DND-41 (cell line): ENCODE measurements around the gene PPP1R13L.

Experiments
- ATAC-seq: fragments of 200-7000 bp; cut with Tn5 transposase; 3 replicates; pipeline ENCODE4 v1.9.1; 2021; ENCODE audit warnings: low read depth; ENCODE audit not compliant: insufficient read depth
- DNase-seq: peaks from one replicate; pipeline ENCODE4 v3.0.0-alpha.2; 2020
- H2AFZ ChIP-seq: 2 replicates; pipeline ENCODE4 v1.6.0; 2012; ENCODE audit warnings: low read depth, low read length
- H3K27ac ChIP-seq: 2 replicates; pipeline ENCODE4 v1.5.1; 2012; ENCODE audit warnings: low read length, inconsistent platforms
- H3K27me3 ChIP-seq: fragments of 200-600 bp; sonication (generic); 2 replicates; pipeline ENCODE4 v1.6.0; 2012; ENCODE audit warnings: low read length, mild to moderate bottlenecking, inconsistent platforms; ENCODE audit not compliant: insufficient read depth, poor library complexity
- H3K36me3 ChIP-seq: 2 replicates; pipeline ENCODE4 v1.5.1; 2012; ENCODE audit warnings: low read length, inconsistent platforms; ENCODE audit not compliant: insufficient read depth
- H3K4me1 ChIP-seq: 2 replicates; pipeline ENCODE4 v1.5.1; 2012; ENCODE audit warnings: mild to moderate bottlenecking, low read length; ENCODE audit not compliant: insufficient read depth
- H3K4me2 ChIP-seq: 2 replicates; pipeline ENCODE4 v1.6.0; 2012; ENCODE audit warnings: mild to moderate bottlenecking, moderate library complexity, low read length, inconsistent platforms; ENCODE audit not compliant: insufficient read depth
- H3K4me3 ChIP-seq, 2 experiments: fragments of 200-600 bp in 1 of 2; shearing (Covaris generic) in 1 of 2; 2 replicates each; pipeline ENCODE4 v1.5.1; 2012 to 2016; ENCODE audit warnings: inconsistent platforms in 2 of 2, low read length in 2 of 2, mild to moderate bottlenecking in 2 of 2, low read depth in 1 of 2, moderate library complexity in 1 of 2
- H3K79me2 ChIP-seq: 2 replicates; pipeline ENCODE4 v1.6.0; 2012; ENCODE audit warnings: low read length, inconsistent platforms; ENCODE audit not compliant: insufficient read depth
- H3K9ac ChIP-seq: 2 replicates; pipeline ENCODE4 v1.6.0; 2012; ENCODE audit warnings: low read depth, mild to moderate bottlenecking, inconsistent platforms, low read length, moderate library complexity
- H3K9me3 ChIP-seq: 2 replicates; pipeline ENCODE4 v1.5.1; 2012; ENCODE audit warnings: low read length, moderate library complexity, mild to moderate bottlenecking, inconsistent platforms; ENCODE audit not compliant: insufficient read depth, severe bottlenecking
- H4K20me1 ChIP-seq: 2 replicates; pipeline ENCODE4 v1.6.0; 2012; ENCODE audit warnings: low read length; ENCODE audit not compliant: insufficient read depth
- CTCF ChIP-seq: IDR thresholded peaks from 2 replicates; pipeline ENCODE4 v1.5.1; 2012; ENCODE audit warnings: borderline replicate concordance, low read length, moderate library complexity, mild to moderate bottlenecking; ENCODE audit not compliant: poor library complexity, severe bottlenecking; ENCODE audit errors: extremely low read depth
- EZH2 ChIP-seq: IDR thresholded peaks from 3 replicates; pipeline ENCODE4 v1.6.1; 2012; ENCODE audit warnings: borderline replicate concordance, low read depth, mild to moderate bottlenecking, moderate library complexity, low read length, inconsistent platforms; ENCODE audit not compliant: severe bottlenecking

PPP1R13L gene

GRCh38 chr19:45450012-45450333 is 45.1 kb upstream of the PPP1R13L start:
- TF ChIP-seq CTCF: no peak
- no peak for TF ChIP-seq EZH2
- DNase-seq: no peak
- peaks cover 16% of the 10 kb centered on the region for H3K27me3 ChIP-seq
- peak overlapping the region; percentile 47; the same call in 1 of the 2 replicates for H3K27ac ChIP-seq
- peaks cover 21% of the 10 kb centered on the region for H3K4me1 ChIP-seq
- no peaks in the 10 kb centered on the region for H3K79me2 ChIP-seq
- H2AFZ ChIP-seq: peak overlapping the region; percentile 73
- H4K20me1 ChIP-seq: peaks cover 5% of the 10 kb centered on the region; the same call in 1 of the 2 replicates
- no peaks in the 10 kb centered on the region for H3K9me3 ChIP-seq
- ATAC-seq: no peak
- no peaks in the 10 kb centered on the region for H3K36me3 ChIP-seq
- H3K4me2 ChIP-seq: peak overlapping the region; percentile 83
- H3K4me3 ChIP-seq: peak overlapping the region; percentile 35 to 66; a peak in 3 of 4 replicates
- peak overlapping the region; percentile 57 for H3K9ac ChIP-seq

DNA sequence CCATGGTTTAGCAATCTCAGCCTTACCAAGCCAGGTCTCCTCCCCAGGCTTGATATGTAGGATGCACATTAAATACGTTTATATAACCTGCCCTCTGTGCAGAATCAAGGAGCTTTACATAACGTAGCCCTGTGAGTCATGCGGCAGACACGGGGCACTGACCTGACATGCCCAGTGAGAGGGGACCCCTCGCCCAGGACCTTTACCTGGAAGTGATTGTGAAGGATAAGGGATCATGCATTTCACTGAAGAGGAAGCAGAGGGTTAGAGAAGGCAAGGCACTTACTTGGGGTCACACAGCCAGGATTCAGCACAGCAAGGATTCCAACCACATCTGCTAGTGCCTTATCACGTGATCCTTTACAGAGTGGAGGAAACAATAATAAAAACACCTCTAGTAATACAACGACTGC is 44.0 kb upstream of the PPP1R13L start:
- H3K36me3 ChIP-seq: no peaks in the 10 kb centered on the region
- ATAC-seq (no peak), DNase-seq (no peak)
- H3K4me3 ChIP-seq: no peak overlapping the region
- no peak overlapping the region for H3K9ac ChIP-seq
- H2AFZ ChIP-seq: no peak overlapping the region
- no peaks in the 10 kb centered on the region for H3K79me2 ChIP-seq
- peaks cover 16% of the 10 kb centered on the region for H3K27me3 ChIP-seq
- no peak overlapping the region for H3K27ac ChIP-seq
- peaks cover 5% of the 10 kb centered on the region; the same call in 1 of the 2 replicates for H4K20me1 ChIP-seq
- peaks cover 21% of the 10 kb centered on the region for H3K4me1 ChIP-seq
- H3K9me3 ChIP-seq: no peaks in the 10 kb centered on the region
- no peak overlapping the region for H3K4me2 ChIP-seq
- TF ChIP-seq EZH2 (no peak), CTCF (no peak)

- TF ChIP-seq CTCF (no peak), EZH2 (no peak)
Measured at GRCh38 chr19:45448425-45448756, 43.5 kb upstream of the PPP1R13L start.

GRCh38 chr19:45446944-45447343 is 42.1 kb upstream of the PPP1R13L start:
- DNase-seq (no peak), ATAC-seq (no peak)
- Histone ChIP-seq H4K20me1 (peaks cover 5% of the 10 kb centered on the region; the same call in 1 of the 2 replicates), H3K9me3 (no peaks in the 10 kb centered on the region), H2AFZ (no peak overlapping the region), H3K27ac (no peak overlapping the region), H3K9ac (no peak overlapping the region), H3K27me3 (peaks cover 20% of the 10 kb centered on the region), H3K4me3 (no peak overlapping the region), H3K36me3 (no peaks in the 10 kb centered on the region), H3K4me1 (peaks cover 26% of the 10 kb centered on the region), H3K79me2 (no peaks in the 10 kb centered on the region), H3K4me2 (no peak overlapping the region)
- TF ChIP-seq CTCF (no peak), EZH2 (no peak)

More at GRCh38 chr19:45448425-45448756, 43.5 kb upstream of the PPP1R13L start:
- H3K4me1 ChIP-seq: peaks cover 22% of the 10 kb centered on the region
- H3K79me2 ChIP-seq: no peaks in the 10 kb centered on the region
- no peak overlapping the region for H3K4me2 ChIP-seq
- H3K27me3 ChIP-seq: peaks cover 16% of the 10 kb centered on the region
- no peak for DNase-seq
- no peak overlapping the region for H3K9ac ChIP-seq
- no peak overlapping the region for H3K27ac ChIP-seq
- no peak for ATAC-seq
- H3K36me3 ChIP-seq: no peaks in the 10 kb centered on the region
- no peak overlapping the region for H2AFZ ChIP-seq
- H3K4me3 ChIP-seq: no peak overlapping the region
- peaks cover 5% of the 10 kb centered on the region; the same call in 1 of the 2 replicates for H4K20me1 ChIP-seq
- H3K9me3 ChIP-seq: no peaks in the 10 kb centered on the region
